ENCODE data around the gene NLGN2.

Gene NLGN2

DNA sequence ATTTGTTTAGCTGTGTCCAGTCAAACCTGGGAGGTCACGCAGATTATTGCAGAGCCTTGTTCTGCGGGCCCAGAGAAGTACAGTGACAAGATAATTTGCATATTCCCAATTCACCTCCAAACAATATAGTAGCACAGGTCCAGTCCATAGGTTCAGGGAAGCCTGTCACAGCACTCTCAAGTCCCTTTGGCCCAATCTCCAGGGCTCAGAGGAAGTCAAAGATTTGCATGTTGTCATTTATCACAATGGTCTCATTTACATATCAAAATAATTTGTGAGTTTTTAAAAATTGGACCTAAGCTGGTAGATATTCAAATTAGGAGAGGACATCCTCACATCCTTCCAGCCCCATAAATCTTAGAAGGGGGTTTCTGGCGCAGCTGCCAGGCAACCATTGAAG lies 59.9 kb downstream of the NLGN2 start:
- no peak for DNase-seq

DNA sequence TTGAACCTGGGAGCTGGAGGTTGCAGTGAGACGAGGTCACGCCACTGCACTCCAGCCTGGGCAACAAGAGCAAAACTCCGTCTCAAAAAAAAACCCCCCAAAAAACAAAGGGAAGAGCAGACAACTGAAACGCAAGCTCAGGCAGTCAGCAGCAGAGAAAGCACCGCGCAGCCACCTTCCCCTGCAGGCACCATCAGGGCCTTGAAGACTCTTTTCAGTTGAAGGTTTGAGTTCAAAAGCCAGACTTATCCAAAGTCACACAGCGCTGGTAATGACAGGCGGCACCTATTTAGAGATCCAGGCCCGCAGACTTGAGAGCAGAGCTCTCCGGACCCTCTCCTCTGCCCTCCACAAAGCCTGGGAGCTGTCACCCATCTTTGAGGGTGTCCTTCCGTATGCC lies 60.6 kb downstream of the NLGN2 start:
- no peak for DNase-seq

DNA sequence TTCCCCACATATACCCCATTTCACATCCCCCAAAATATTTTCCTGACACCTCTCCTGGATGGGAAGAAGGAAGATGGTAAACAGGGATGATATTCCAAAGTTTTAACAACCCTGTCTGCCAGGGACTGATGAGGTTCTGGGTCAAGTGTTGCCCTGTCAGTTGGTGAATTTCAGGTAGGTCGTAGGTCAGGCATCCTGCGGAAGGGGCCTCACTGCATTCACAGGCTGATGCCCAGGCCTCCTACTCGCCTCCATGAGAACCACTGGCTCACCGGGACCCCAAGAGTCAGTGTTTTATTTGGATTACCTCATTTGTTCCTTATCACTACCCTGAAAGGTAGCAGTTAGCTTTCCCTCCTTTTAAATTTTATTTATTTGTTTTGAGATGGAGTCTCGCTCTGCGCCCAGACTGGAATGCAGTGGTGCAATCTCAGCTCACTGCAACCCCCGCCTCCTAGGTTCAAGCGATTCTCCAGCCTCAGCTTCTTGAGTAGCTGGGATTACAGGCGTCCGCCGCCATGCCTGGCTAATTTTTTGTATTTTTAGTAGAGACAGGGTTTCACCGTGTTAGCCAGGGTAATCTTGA lies 61.3 kb downstream of the NLGN2 start:
- DNase-seq, result no peak

Data from stimulated activated CD4-positive, alpha-beta T cell treated with anti-CD3 and anti-CD28 coated beads, Interleukin-4, amount 100 ng/mL, for 1 hour (primary cell).